ENCODE measurements around the gene SAAL1.

The SAAL1 gene

GRCh38 chr11:18063125-18063524, 42.8 kb downstream of the SAAL1 start:
- no peaks in the 10 kb centered on the region for H3K27me3 ChIP-seq (ENCODE audit: control insufficient read depth, insufficient read depth, low read length)
- no peak overlapping the region for H3K4me3 ChIP-seq (ENCODE audit: low read length)
- H3K36me3 ChIP-seq (ENCODE audit: control insufficient read depth, insufficient read depth, low read length) = no peaks in the 10 kb centered on the region
- H3K4me1 ChIP-seq (ENCODE audit: control insufficient read depth, insufficient read depth, low read length) = no peaks in the 10 kb centered on the region
- no CpG with 5 or more reads among the region's 5 CpGs for WGBS (ENCODE audit: insufficient coverage, insufficient read length)
- no peaks in the 10 kb centered on the region for H3K9me3 ChIP-seq (ENCODE audit: control insufficient read depth, insufficient read depth, low read length)
- no peak overlapping the region for H3K27ac ChIP-seq (ENCODE audit: low read length)
- no peak for DNase-seq (ENCODE audit: low read depth, low spot score)

- DNase-seq (ENCODE audit: low read depth, low spot score) = no peak
- H3K9me3 ChIP-seq (ENCODE audit: control insufficient read depth, insufficient read depth, low read length) = no peaks in the 10 kb centered on the region
- H3K4me3 ChIP-seq (ENCODE audit: low read length) = no peak overlapping the region
- H3K27me3 ChIP-seq (ENCODE audit: control insufficient read depth, insufficient read depth, low read length) = no peaks in the 10 kb centered on the region
- H3K36me3 ChIP-seq (ENCODE audit: control insufficient read depth, insufficient read depth, low read length) = no peaks in the 10 kb centered on the region
- WGBS (ENCODE audit: insufficient coverage, insufficient read length) = no CpG with 5 or more reads among the region's 2 CpGs
- H3K4me1 ChIP-seq (ENCODE audit: control insufficient read depth, insufficient read depth, low read length) = no peaks in the 10 kb centered on the region
- no peak overlapping the region for H3K27ac ChIP-seq (ENCODE audit: low read length)
Observed at GRCh38 chr11:18061351-18061750, 44.5 kb downstream of the SAAL1 start.

GRCh38 chr11:18056561-18057181, 49.2 kb downstream of the SAAL1 start:
- no peaks in the 10 kb centered on the region for H3K9me3 ChIP-seq (ENCODE audit: control insufficient read depth, insufficient read depth, low read length)
- H3K4me3 ChIP-seq (ENCODE audit: low read length) = no peak overlapping the region
- H3K4me1 ChIP-seq (ENCODE audit: control insufficient read depth, insufficient read depth, low read length) = no peaks in the 10 kb centered on the region
- H3K27ac ChIP-seq (ENCODE audit: low read length) = no peak overlapping the region
- no peak for DNase-seq (ENCODE audit: low read depth, low spot score)
- WGBS (ENCODE audit: insufficient coverage, insufficient read length) = no CpG with 5 or more reads among the region's 1 CpG
- no peaks in the 10 kb centered on the region for H3K27me3 ChIP-seq (ENCODE audit: control insufficient read depth, insufficient read depth, low read length)
- no peaks in the 10 kb centered on the region for H3K36me3 ChIP-seq (ENCODE audit: control insufficient read depth, insufficient read depth, low read length)

GRCh38 chr11:18054511-18055103, 51.3 kb downstream of the SAAL1 start:
- H3K9me3 ChIP-seq (ENCODE audit: control insufficient read depth, insufficient read depth, low read length) = no peaks in the 10 kb centered on the region
- H3K27me3 ChIP-seq (ENCODE audit: control insufficient read depth, insufficient read depth, low read length) = no peaks in the 10 kb centered on the region
- no peaks in the 10 kb centered on the region for H3K36me3 ChIP-seq (ENCODE audit: control insufficient read depth, insufficient read depth, low read length)
- no peak overlapping the region for H3K27ac ChIP-seq (ENCODE audit: low read length)
- no peak for DNase-seq (ENCODE audit: low read depth, low spot score)
- H3K4me1 ChIP-seq (ENCODE audit: control insufficient read depth, insufficient read depth, low read length) = no peaks in the 10 kb centered on the region
- 100% methylated on average over 2 of the region's 10 CpGs for WGBS (ENCODE audit: insufficient coverage, insufficient read length)
- no peak overlapping the region for H3K4me3 ChIP-seq (ENCODE audit: low read length)

GRCh38 chr11:18050848-18051247, 55.0 kb downstream of the SAAL1 start:
- H3K4me3 ChIP-seq (ENCODE audit: low read length) = no peak overlapping the region
- no peaks in the 10 kb centered on the region for H3K4me1 ChIP-seq (ENCODE audit: control insufficient read depth, insufficient read depth, low read length)
- no peak overlapping the region for H3K27ac ChIP-seq (ENCODE audit: low read length)
- WGBS (ENCODE audit: insufficient coverage, insufficient read length) = no CpG with 5 or more reads among the region's 2 CpGs
- H3K27me3 ChIP-seq (ENCODE audit: control insufficient read depth, insufficient read depth, low read length) = peaks cover 5% of the 10 kb centered on the region; the same call in 1 of the 2 replicates
- H3K36me3 ChIP-seq (ENCODE audit: control insufficient read depth, insufficient read depth, low read length) = no peaks in the 10 kb centered on the region
- H3K9me3 ChIP-seq (ENCODE audit: control insufficient read depth, insufficient read depth, low read length) = no peaks in the 10 kb centered on the region
- DNase-seq (ENCODE audit: low read depth, low spot score) = no peak

- Histone ChIP-seq H3K36me3 (ENCODE audit: control insufficient read depth, insufficient read depth, low read length) (no peaks in the 10 kb centered on the region), H3K27ac (ENCODE audit: low read length) (no peak within 1 kb of the TSS), H3K9me3 (ENCODE audit: control insufficient read depth, insufficient read depth, low read length) (no peaks in the 10 kb centered on the region), H3K27me3 (ENCODE audit: control insufficient read depth, insufficient read depth, low read length) (peaks cover 10% of the 10 kb centered on the region), H3K4me1 (ENCODE audit: control insufficient read depth, insufficient read depth, low read length) (no peaks in the 10 kb centered on the region), H3K4me3 (ENCODE audit: low read length) (peak within 1 kb of the TSS; percentile 10; the same call in 1 of the 2 replicates)
- WGBS (ENCODE audit: insufficient coverage, insufficient read length) = no CpG with 5 or more reads among the region's 36 CpGs
- DNase-seq (ENCODE audit: low read depth, low spot score) = no peak
Observed at GRCh38 chr11:18046116-18046777, 59.6 kb downstream of the SAAL1 start, which contains the start of gene TPH1. Gene TPH1, minus strand, starts transcription at chr11:18046269. Its CDS starts 5,507 bp downstream, at chr11:18040762.

GRCh38 chr11:18036456-18036855, 69.4 kb downstream of the SAAL1 start:
- DNase-seq (ENCODE audit: low read depth, low spot score) = no peak
- Histone ChIP-seq H3K9me3 (ENCODE audit: control insufficient read depth, insufficient read depth, low read length) (no peaks in the 10 kb centered on the region), H3K36me3 (ENCODE audit: control insufficient read depth, insufficient read depth, low read length) (no peaks in the 10 kb centered on the region), H3K27me3 (ENCODE audit: control insufficient read depth, insufficient read depth, low read length) (no peaks in the 10 kb centered on the region), H3K4me3 (ENCODE audit: low read length) (no peak overlapping the region), H3K4me1 (ENCODE audit: control insufficient read depth, insufficient read depth, low read length) (no peaks in the 10 kb centered on the region), H3K27ac (ENCODE audit: low read length) (no peak overlapping the region)

All from iPS DF 6.9 (cell line).